Activated CD4-positive, alpha-beta T cell treated with anti-CD3 and anti-CD28 coated beads, Interleukin-2, Interleukin-4, amounts not matched to agents 100 ng/mL and 50 ng/mL, durations not matched to agents 16 hours and 8 hours (primary cell): ENCODE measurements around the gene C1orf216.
"Not testable (repeated sequence)": the region's sequence is repeated elsewhere in the genome, so short reads cannot be mapped to it uniquely, and the experiment has no call there.

Experiments used
- DNase-seq: peaks from one replicate; pipeline ENCODE4 v3.0.0-alpha.2; 2020; ENCODE audit warnings: low spot score

Gene C1orf216, protein sequence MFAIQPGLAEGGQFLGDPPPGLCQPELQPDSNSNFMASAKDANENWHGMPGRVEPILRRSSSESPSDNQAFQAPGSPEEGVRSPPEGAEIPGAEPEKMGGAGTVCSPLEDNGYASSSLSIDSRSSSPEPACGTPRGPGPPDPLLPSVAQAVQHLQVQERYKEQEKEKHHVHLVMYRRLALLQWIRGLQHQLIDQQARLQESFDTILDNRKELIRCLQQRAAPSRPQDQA

DNA sequence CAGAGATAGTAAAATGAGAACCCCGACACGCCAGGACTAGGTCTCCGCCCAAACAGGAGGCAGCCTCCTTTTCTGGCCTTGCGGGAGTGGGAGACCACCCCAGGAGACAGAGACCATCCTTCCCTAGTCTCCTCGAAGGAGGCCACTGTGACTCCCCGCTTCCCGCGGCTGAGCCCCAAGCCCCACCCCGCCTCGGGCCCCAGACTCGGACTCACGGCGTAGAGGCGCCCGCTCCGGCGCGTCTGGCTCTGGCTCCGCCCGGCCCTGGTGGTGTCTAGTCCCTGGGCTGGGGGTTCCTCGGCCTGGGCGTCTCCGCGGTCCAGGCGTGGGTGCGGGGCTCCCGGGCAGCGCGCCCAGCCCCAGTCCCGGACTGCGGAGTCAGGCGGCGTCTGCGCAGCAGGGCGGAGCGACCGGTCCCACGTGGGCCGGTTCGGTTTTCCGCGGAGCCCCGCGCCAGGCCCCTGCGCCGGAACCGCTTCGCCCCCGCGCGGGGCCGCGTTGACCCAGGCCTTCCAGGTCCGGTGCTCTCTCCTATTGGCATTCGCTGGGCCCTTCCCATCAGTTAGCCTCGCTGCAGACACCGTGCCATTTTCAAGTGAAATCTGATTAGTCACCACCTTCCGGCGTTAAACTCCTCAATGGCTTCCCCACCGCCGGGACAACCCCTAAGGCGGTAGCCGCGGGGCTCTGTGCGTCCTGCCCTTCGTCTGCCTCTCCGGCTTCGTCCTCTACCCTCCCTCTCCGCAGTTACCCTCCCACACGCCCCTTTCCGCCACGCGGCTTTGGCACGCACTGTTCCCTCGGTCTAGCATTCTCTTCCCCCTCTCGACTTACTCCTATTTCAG is at the start of gene C1orf216:
TSS of gene C1orf216 (minus strand) at position 393 of the 845 bp plus-strand sequence. CDS start 2,563 bp downstream, outside the sequence.
- peak; percentile 77 for DNase-seq

GRCh38 chr1:35764283-35764682 is 45.6 kb upstream of the C1orf216 start:
- DNase-seq, result no peak

GRCh38 chr1:35763201-35763600 is 44.5 kb upstream of the C1orf216 start:
- no peak for DNase-seq

DNA sequence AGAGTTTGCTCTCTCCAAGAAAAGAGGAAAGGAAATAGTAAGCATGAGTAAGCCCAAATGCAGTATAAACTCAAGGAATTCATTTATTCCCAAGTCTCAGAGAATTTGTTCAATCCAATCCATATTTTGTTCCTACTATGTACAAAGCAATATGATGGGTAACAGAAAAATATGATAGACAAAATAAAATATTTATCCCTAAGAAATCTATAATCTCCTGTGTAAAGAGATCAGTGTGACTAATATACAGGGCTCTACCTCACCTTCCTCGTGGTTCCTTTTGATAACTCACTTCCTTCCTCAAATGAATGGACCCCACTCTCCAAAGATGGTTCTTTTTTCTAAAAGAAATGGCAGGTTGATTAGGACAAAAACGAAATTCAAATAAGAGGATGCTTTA is 43.5 kb upstream of the C1orf216 start:
- no peak for DNase-seq

DNA sequence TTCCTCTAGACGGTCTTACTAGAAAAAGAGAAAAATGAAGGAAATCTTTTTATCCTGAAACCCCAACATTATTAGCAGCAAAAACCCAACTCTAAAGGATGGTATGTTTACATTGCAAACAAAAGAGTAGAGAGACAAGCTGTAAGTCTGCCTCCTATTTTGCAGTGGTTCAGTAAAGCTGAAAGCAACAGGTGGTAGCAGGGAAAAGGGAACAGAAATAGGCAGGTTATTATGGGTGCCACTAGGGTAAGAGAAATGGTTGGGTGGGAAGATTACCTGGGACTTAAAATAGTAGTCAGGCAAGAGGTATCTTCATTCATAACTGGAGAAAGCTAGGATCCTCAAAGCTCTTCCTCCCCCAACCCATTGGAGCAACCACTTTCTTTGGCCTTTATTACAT is 37.4 kb upstream of the C1orf216 start:
- no peak for DNase-seq

GRCh38 chr1:35753626-35754260 is 35.1 kb upstream of the C1orf216 start:
- DNase-seq, result no peak

DNA sequence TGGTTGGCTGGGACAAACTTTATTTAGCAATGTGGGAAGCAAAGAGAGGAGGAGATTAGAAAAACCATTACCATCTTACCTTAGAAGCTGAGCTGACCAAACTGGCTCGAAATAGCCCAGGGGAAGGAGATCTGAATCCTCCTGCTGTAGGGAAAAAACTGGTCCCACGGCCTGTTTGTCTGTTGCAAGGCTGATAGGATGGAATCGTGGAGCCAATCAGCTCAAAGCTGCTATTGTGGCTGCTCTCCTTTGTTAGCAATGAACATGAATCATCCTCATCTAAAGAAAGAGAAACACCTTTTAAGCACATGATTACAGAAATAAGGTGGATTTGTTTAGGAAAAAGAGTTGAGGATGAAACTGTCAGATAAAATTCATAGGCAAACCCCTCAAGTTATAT is 29.6 kb upstream of the C1orf216 start:
- no peak for DNase-seq

GRCh38 chr1:35745124-35745730 is 26.5 kb upstream of the C1orf216 start:
- DNase-seq, result no peak

GRCh38 chr1:35737120-35737519 is 18.4 kb upstream of the C1orf216 start:
- no peak for DNase-seq

DNA sequence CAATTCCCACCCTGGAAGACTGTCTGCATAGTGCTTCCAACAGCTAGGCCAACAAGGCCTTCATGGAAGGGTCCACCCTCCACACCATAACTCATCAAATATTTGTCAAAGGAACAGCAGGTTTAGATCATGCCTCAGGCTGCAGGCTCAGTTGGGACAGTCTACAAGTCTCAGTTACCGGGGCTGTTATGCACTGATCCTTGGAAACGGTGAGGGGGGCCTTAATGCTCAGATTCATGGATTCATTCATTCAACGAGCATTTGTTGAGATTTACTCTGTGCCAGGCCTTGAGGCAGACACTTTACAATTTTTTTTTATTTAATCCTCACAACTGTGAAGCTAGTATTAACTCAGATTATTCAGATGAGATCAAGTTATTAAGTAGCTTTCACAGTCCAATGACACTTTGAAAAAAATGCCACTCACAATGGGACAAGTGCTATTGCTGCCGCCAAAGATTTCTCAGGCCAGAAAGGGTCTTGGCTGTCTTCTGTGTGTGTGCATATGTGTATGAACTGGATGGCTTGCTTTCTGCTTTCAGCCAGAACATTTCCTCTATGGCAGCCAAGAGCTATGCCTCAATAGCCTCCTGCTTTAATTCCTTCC is 8.9 kb upstream of the C1orf216 start:
- DNase-seq, result no peak

- peak; percentile 44 for DNase-seq
Measured at GRCh38 chr1:35726450-35727433, 8.1 kb upstream of the C1orf216 start.

GRCh38 chr1:35725596-35725995 is 6.9 kb upstream of the C1orf216 start:
- no peak for DNase-seq

GRCh38 chr1:35717911-35718476 is 690 bp downstream of the C1orf216 start:
- DNase-seq, result no peak

GRCh38 chr1:35715568-35716002 is 3.1 kb downstream of the C1orf216 start:
- DNase-seq, result peak; percentile 86

- no peak for DNase-seq
Measured at GRCh38 chr1:35714921-35715567, 3.6 kb downstream of the C1orf216 start.

- not testable (repeated sequence) for DNase-seq
Measured at GRCh38 chr1:35711098-35711497, 7.6 kb downstream of the C1orf216 start.

DNA sequence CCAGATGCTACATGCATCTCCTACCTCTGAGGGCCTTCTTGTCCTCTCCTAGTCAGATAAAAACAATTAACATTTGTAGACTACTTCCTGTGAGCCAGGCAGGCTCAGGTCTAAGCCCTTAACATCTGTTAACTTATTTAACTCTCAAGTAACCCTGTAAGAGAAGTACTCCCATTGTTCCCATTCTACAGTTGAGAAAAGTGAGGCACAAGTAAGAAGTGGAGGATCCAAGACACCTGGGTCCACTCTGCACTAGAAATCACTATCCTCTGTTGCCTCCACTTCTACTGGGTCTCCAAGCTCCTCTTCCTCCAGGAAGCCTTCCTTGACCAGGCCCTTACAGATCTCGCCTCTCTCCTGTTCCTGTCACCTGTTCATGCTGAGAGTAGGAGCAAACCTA is 9.7 kb downstream of the C1orf216 start:
- DNase-seq, result no peak

DNA sequence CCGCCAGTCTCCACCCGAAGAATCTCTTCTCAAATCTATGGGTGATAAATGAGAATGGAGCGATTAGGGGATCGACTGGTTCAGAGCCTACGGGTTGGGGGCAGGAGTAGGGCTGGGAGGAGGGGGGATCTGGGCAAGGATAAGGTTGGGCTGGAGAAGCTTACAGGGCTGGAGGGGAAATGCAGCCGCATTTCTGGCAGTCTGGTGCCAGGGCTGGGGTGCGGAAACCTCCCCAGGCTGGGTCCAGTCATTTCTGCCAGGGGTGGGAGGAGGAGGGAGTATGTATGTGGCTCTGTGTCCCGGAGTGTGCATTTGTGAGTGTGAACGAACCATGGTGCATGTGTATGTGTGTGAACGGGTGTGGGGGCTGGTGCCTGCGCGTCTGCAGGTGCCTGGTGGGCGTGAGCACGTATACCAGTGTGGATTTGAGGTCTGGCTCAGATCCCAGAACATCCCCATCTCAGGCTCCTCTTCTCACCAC is 10.2 kb downstream of the C1orf216 start:
- no peak for DNase-seq

DNA sequence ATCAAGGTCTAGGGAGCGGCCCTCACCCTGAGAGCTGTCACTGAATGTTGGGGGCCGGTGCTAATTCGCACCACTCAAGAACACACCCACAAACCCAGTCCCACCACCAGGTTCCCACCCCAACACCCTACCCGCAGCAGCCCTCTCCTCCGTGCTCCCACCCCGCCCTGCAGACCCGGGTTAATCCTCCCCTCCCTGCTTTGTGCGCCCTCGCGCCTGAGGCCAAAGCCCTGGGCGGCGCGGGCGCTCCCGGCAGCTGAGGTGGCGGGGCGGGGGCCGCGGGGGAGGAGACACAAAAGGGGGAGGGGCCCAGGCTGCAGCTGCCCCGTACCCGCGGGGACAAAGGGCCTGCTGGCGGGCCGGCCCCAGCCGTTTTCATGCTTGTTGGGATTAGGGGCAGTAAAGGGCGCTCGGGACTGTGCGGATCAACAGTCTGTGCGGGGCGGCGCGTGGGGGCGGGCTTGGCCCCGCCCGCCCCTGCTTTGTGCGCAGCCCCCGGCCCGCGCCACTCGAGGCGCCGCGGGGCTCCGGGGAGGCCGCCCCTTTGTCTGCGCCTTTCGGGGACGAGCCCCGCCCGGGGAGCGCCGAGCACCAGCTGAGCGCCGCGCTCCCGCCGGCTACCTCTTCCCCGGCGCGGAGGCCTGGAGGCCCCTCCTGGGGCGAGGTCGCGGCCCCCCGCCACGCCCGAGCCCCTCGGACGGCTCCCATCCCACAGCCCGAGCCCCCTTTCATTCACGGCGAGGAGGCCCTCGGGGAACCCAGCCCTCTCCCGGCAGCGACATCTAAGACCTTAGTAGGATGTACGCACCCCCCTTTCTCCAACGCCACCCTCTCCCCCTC is 10.9 kb downstream of the C1orf216 start:
- DNase-seq, result no peak
